ENCODE data around the gene BACH2.

DNA sequence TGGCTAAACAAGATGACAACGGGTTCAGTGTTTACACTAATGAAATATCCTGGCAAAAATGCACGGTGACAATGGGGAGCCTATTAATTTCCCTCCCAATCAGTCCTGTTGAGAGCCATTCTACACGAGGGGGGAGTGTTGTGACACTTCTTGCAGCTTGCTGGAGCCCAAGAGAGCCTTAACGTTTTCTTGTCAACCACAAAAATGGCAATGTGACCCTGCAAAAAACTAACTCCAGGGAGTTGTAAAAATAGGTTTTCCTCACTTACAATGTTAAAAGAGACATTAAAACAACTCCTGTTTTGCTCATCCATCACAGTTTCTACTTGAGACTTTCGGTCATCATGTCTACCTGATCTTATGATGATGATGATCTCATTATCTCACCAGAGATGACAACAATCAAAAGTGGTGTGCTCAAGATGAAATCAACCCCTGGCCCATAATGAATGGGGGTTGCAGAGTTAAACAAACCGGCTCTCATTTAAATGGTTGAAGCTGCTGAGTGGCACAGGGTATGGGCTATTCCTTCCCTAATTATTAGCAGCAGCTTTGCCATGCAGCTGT lies 344.5 kb downstream of the BACH2 start:
- TF ChIP-seq, protein P1, sequence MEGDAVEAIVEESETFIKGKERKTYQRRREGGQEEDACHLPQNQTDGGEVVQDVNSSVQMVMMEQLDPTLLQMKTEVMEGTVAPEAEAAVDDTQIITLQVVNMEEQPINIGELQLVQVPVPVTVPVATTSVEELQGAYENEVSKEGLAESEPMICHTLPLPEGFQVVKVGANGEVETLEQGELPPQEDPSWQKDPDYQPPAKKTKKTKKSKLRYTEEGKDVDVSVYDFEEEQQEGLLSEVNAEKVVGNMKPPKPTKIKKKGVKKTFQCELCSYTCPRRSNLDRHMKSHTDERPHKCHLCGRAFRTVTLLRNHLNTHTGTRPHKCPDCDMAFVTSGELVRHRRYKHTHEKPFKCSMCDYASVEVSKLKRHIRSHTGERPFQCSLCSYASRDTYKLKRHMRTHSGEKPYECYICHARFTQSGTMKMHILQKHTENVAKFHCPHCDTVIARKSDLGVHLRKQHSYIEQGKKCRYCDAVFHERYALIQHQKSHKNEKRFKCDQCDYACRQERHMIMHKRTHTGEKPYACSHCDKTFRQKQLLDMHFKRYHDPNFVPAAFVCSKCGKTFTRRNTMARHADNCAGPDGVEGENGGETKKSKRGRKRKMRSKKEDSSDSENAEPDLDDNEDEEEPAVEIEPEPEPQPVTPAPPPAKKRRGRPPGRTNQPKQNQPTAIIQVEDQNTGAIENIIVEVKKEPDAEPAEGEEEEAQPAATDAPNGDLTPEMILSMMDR (IDR thresholded peaks at IDR 0.05), result no peak
- TF ChIP-seq, protein P2, sequence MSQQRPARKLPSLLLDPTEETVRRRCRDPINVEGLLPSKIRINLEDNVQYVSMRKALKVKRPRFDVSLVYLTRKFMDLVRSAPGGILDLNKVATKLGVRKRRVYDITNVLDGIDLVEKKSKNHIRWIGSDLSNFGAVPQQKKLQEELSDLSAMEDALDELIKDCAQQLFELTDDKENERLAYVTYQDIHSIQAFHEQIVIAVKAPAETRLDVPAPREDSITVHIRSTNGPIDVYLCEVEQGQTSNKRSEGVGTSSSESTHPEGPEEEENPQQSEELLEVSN (IDR thresholded peaks at IDR 0.05; ENCODE audit: borderline replicate concordance, low read depth), result no peak
- no peak for TF ChIP-seq CBX8 (IDR thresholded peaks at IDR 0.05)
- no peak for TF ChIP-seq CHD2 (IDR thresholded peaks at IDR 0.05; ENCODE audit: low read length, partially characterized antibody)
- TF ChIP-seq REST (IDR thresholded peaks at IDR 0.05), result no peak
